Nephron progenitor cell (in vitro differentiated cells): ENCODE measurements around the gene PROSER3.
A peak's percentile ranks its signal among the peaks of the same experiment; 100 is the strongest.

Experiments used
- DNase-seq: peaks from one replicate; pipeline ENCODE4 v3.0.0; 2021
- H3K27ac Mint-ChIP-seq: 2 replicates; pipeline ENCODE4 v1.8.0; 2021; ENCODE audit warnings: mild to moderate bottlenecking, moderate library complexity, mixed read lengths
- H3K27me3 Mint-ChIP-seq: 2 replicates; pipeline ENCODE4 v1.8.0; 2021; ENCODE audit warnings: mild to moderate bottlenecking, low read depth, mixed read lengths; ENCODE audit not compliant: poor library complexity
- H3K36me3 Mint-ChIP-seq: 2 replicates; pipeline ENCODE4 v1.8.0; 2021; ENCODE audit warnings: low read depth, mixed read lengths
- H3K4me1 Mint-ChIP-seq: 2 replicates; pipeline ENCODE4 v1.8.0; 2021; ENCODE audit warnings: mixed read lengths
- H3K4me3 Mint-ChIP-seq: 2 replicates; pipeline ENCODE4 v1.8.0; 2021; ENCODE audit warnings: mild to moderate bottlenecking, moderate library complexity, mixed read lengths
- H3K9me3 Mint-ChIP-seq: 2 replicates; pipeline ENCODE4 v1.8.0; 2021; ENCODE audit warnings: mild to moderate bottlenecking, moderate library complexity, mixed read lengths
- TF ChIP-seq, protein P1 (sequence below): fragments of 200-600 bp; sonication (generic); IDR thresholded peaks from 2 replicates; pipeline ENCODE4 v1.5.0; 2021; ENCODE audit warnings: antibody characterized with exemption

The PROSER3 gene

DNA sequence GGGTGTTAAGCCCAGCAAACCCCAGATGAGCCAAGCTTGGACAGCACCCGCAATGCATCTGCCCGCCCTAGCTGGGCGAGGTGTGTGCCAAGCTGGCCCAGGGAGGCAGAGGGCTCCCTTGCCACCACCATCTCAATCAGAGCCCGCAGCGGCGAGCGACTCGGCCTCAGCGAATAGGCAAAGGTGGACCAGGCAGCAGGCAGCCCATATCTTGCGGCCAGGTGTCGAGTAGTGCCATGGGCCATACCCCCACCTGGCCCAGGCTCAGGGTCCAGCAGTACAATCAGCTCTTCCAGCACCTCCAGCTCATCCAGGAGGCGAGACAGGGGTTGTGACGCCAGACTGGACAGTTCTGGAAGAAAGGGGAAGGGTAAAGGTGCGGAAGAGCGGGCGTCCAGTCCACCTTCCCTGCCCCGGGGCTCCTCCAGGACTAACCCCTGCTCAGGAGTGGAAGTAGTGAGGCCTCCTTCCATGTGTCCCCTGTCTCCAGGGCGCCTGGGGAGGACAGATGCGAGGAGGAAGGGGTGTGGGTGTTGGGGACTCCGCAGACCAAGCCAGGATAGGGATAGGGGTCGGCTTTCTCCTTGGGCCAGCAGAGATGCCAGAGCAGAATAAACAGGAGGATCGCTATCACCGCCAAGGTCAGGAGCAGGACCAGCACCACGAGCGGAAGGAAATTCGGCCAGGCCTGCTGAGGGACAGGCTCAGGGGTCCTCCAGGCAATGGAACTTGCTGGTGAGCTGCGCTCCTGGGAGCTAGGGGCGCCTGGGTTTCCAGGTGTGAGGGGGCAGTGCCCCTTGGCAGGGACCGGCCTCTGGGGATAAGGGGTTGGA, 18.5 kb upstream of the PROSER3 start:
- Mint-ChIP-seq H3K9me3 (no peaks in the 10 kb centered on the region), H3K27me3 (peaks cover 5% of the 10 kb centered on the region), H3K4me3 (peak overlapping the region; percentile 71), H3K36me3 (peaks cover 29% of the 10 kb centered on the region), H3K4me1 (peaks cover 25% of the 10 kb centered on the region), H3K27ac (no peak overlapping the region)
- TF ChIP-seq, protein P1, sequence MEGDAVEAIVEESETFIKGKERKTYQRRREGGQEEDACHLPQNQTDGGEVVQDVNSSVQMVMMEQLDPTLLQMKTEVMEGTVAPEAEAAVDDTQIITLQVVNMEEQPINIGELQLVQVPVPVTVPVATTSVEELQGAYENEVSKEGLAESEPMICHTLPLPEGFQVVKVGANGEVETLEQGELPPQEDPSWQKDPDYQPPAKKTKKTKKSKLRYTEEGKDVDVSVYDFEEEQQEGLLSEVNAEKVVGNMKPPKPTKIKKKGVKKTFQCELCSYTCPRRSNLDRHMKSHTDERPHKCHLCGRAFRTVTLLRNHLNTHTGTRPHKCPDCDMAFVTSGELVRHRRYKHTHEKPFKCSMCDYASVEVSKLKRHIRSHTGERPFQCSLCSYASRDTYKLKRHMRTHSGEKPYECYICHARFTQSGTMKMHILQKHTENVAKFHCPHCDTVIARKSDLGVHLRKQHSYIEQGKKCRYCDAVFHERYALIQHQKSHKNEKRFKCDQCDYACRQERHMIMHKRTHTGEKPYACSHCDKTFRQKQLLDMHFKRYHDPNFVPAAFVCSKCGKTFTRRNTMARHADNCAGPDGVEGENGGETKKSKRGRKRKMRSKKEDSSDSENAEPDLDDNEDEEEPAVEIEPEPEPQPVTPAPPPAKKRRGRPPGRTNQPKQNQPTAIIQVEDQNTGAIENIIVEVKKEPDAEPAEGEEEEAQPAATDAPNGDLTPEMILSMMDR = no peak
- DNase-seq = no peak

- Mint-ChIP-seq H3K27ac (no peak overlapping the region), H3K4me3 (peak overlapping the region; percentile 85), H3K4me1 (peaks cover 28% of the 10 kb centered on the region), H3K27me3 (peaks cover 3% of the 10 kb centered on the region), H3K36me3 (peaks cover 26% of the 10 kb centered on the region), H3K9me3 (no peaks in the 10 kb centered on the region)
- DNase-seq = no peak
- TF ChIP-seq, protein P1 = no peak
Observed at GRCh38 chr19:35740108-35740422, 17.9 kb upstream of the PROSER3 start.

GRCh38 chr19:35740423-35741202, 17.4 kb upstream of the PROSER3 start:
- peak overlapping the region; percentile 98 for H3K27ac Mint-ChIP-seq
- TF ChIP-seq, protein P1 = peak; percentile 26
- H3K4me1 Mint-ChIP-seq = peaks cover 30% of the 10 kb centered on the region
- H3K27me3 Mint-ChIP-seq = peaks cover 2% of the 10 kb centered on the region
- H3K4me3 Mint-ChIP-seq = peak overlapping the region; percentile 85
- H3K9me3 Mint-ChIP-seq = no peaks in the 10 kb centered on the region
- DNase-seq = peak; percentile 98
- H3K36me3 Mint-ChIP-seq = peaks cover 23% of the 10 kb centered on the region

- H3K4me3 Mint-ChIP-seq = peak overlapping the region; percentile 85
- H3K9me3 Mint-ChIP-seq = no peaks in the 10 kb centered on the region
- TF ChIP-seq, protein P1 = peak; percentile 11
- DNase-seq = no peak
- H3K27me3 Mint-ChIP-seq = peaks cover 2% of the 10 kb centered on the region
- peaks cover 20% of the 10 kb centered on the region for H3K36me3 Mint-ChIP-seq
- H3K4me1 Mint-ChIP-seq = peaks cover 36% of the 10 kb centered on the region
- H3K27ac Mint-ChIP-seq = peak overlapping the region; percentile 98
Observed at GRCh38 chr19:35741203-35741515, 16.8 kb upstream of the PROSER3 start.

DNA sequence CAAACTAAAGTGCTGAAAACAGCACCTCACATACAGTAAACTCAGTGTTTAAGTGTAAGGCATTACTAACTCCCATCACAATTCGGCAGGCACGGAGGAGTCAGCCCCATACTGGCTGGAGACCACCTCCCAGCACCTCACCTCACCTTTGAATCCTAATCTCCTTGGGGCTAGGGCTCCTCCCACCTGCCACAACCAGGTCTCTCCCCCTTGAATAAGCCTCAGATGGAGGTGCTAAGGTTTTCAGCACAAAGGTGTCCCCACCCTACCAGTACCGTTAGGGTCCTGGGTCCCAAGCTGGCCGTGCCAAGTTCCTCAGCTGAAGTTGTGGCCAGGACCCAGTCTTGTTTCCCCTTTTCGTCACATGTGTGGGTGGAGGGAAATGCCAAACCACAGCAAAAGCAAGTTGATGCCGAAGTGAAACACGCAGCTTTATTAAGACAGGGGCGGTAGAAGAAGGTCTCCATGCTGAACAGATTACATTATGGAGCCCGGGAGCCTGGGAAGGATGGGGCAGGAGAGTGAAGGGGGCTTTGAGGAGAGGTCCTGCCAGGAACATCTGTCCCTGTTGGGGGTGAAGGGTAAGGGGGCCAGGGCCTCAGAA, 15.8 kb upstream of the PROSER3 start, which contains the start of gene IGFLR1:
IGFLR1 (minus strand) TSS at position 332 of the 604 bp plus-strand sequence. CDS start 1,272 bp downstream, outside the sequence.
- no peak for DNase-seq
- H3K9me3 Mint-ChIP-seq = no peaks in the 10 kb centered on the region
- H3K27ac Mint-ChIP-seq = no peak within 1 kb of the TSS
- H3K4me1 Mint-ChIP-seq = peaks cover 46% of the 10 kb centered on the region
- TF ChIP-seq, protein P1 = no peak
- H3K4me3 Mint-ChIP-seq = peak within 1 kb of the TSS; percentile 74
- peaks cover 14% of the 10 kb centered on the region for H3K36me3 Mint-ChIP-seq
- peaks cover 2% of the 10 kb centered on the region for H3K27me3 Mint-ChIP-seq
